ENCODE measurements around the gene STPG4. TPM values are rescaled to one million over a fixed set of nuclear protein-coding genes. Genes with fewer than 3 reads are reported as not detected.
A peak's percentile ranks its signal among the peaks of the same experiment; 100 is the strongest.

Gene STPG4
- total RNA-seq, 1 experiment from 2014 or later, result 10.6 TPM

DNA sequence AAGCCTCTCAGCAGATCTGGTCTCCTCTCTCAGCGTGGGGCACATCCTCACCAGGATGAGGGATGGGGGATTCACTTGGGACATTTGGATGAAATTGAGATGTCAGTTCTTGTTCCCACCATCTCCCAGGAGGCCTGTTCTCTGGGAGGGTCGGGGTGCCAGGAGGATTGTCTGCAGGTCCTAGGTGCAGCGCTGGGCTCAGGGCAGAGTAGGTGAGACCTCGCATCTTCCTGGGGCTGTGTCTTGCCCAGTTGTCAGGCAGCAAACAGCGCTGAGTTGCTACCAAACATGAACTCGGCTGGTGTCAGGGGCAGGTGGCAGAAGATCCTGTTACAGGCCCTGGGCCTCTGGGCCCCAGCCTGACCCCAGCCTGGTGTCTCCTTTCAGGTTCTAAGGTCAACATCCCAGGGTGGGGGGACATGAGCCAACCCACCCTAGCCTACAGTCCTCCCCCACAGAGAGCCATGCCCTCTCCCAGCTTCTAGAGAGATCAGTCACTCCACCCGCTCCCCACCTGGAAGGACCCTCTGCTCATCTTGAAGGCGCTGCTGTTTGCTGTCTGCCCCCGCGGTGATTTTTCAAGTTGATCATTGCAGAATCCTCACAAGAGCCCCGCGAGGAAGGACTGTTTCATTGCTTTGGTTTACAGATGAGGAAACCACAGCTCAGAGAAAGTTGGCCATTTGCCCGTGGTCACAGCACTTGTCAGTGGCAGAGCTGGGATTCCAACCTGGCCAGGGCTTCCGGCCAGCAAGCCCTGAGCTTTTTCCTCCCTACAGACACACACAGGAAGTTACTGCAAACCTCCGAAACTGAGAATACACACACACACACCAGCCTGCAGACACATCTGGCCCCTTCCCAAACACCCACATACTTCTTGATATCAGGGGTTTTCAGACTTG is 83.9 kb downstream of the STPG4 start:
- DNase-seq (ENCODE audit: low read depth, low spot score) (no peak), ATAC-seq (no peak)
- intact Hi-C loops (cut with micrococcal nuclease), result no loop called here
- no TSS peak for BruUV-seq (replicated peaks)
- Histone ChIP-seq H3K36me3 (ENCODE audit: control insufficient read depth in 1 of 2, insufficient read depth in 2 of 2, low read length in 2 of 2) (0 out of 4 replicates have a peak, but pooled peaks cover 0 to 3% of the 10 kb centered on the region in 2 experiments), H3K79me2 (ENCODE audit: insufficient read depth, low read length) (peaks cover 87% of the 10 kb centered on the region), H3K4me2 (ENCODE audit: low read length) (peak overlapping the region; percentile 82), H2AFZ (ENCODE audit: low read depth, low read length, poor library complexity, severe bottlenecking) (no peak overlapping the region), H3K9ac (ENCODE audit: low read length) (peak overlapping the region; percentile 58), H3K9me3 (ENCODE audit: control insufficient read depth in 1 of 2, insufficient read depth in 1 of 2, low read depth in 1 of 2, low read length in 2 of 2) (no peaks in the 10 kb centered on the region), H3K4me1 (ENCODE audit: control insufficient read depth in 1 of 2, insufficient read depth in 2 of 2, low read length in 2 of 2) (peaks cover 66 to 100% of the 10 kb centered on the region in 2 experiments), H4K20me1 (ENCODE audit: insufficient read depth) (no peaks in the 10 kb centered on the region), H3K4me3 (replicated peaks in 1 of 2; ENCODE audit: low read depth in 1 of 2, low read length in 2 of 2) (no peak overlapping the region), H3K27me3 (ENCODE audit: insufficient read depth, low read length) (no peaks in the 10 kb centered on the region), H3K9me2 (ENCODE audit: insufficient read depth) (no peaks in the 10 kb centered on the region), H3K27ac (ENCODE audit: low read depth, low read length) (peak overlapping the region; percentile 71)
- ChIA-PET POLR2A (interaction anchor here (1.5 kb wide), 1 partner anchor 17 kb away, joined by 3 read pairs; no protein-coding TSS in a partner anchor), CTCF (no interaction called here), RAD21 (ENCODE audit: low non-redundant PET in 1 of 2, low total read pairs in 2 of 2, uncharacterized antibody in 2 of 2, unreplicated experiment in 2 of 2) (interaction anchor here in 1 of 2 experiments (0.8 kb wide), 1 partner anchor 28 kb away, joined by 3 read pairs; no protein-coding TSS in a partner anchor)
- TF ChIP-seq ZNF274 (IDR thresholded peaks at IDR 0.05; ENCODE audit: low read depth, low read length), result no peak
- TF ChIP-seq POLR2AphosphoS5 (IDR thresholded peaks at IDR 0.05; ENCODE audit: low read depth, low read length), result 0 out of 2 replicates have a peak, but pooled peaks have one; percentile 15

GRCh38 chr2:47070155-47070919 is 84.8 kb downstream of the STPG4 start:
- Histone ChIP-seq H2AFZ (ENCODE audit: low read depth, low read length, poor library complexity, severe bottlenecking) (no peak overlapping the region), H4K20me1 (ENCODE audit: insufficient read depth) (no peaks in the 10 kb centered on the region), H3K4me1 (ENCODE audit: control insufficient read depth in 1 of 2, insufficient read depth in 2 of 2, low read length in 2 of 2) (peaks cover 66 to 100% of the 10 kb centered on the region in 2 experiments), H3K4me2 (ENCODE audit: low read length) (peak overlapping the region; percentile 82), H3K79me2 (ENCODE audit: insufficient read depth, low read length) (peaks cover 78% of the 10 kb centered on the region), H3K36me3 (ENCODE audit: control insufficient read depth in 1 of 2, insufficient read depth in 2 of 2, low read length in 2 of 2) (0 out of 4 replicates have a peak, but pooled peaks cover 0 to 3% of the 10 kb centered on the region in 2 experiments), H3K9me2 (ENCODE audit: insufficient read depth) (no peaks in the 10 kb centered on the region), H3K27me3 (ENCODE audit: insufficient read depth, low read length) (no peaks in the 10 kb centered on the region), H3K4me3 (replicated peaks in 1 of 2; ENCODE audit: low read depth in 1 of 2, low read length in 2 of 2) (no peak overlapping the region), H3K27ac (ENCODE audit: low read depth, low read length) (peak overlapping the region; percentile 71), H3K9me3 (ENCODE audit: control insufficient read depth in 1 of 2, insufficient read depth in 1 of 2, low read depth in 1 of 2, low read length in 2 of 2) (no peaks in the 10 kb centered on the region), H3K9ac (ENCODE audit: low read length) (peak overlapping the region; percentile 58)
- TF ChIP-seq REST (IDR thresholded peaks at IDR 0.05; ENCODE audit: low read depth) (no peak), CBX3 (IDR thresholded peaks at IDR 0.05; ENCODE audit: low read depth) (no peak), ATF3 (IDR thresholded peaks at IDR 0.05) (no peak), JUND (IDR thresholded peaks at IDR 0.05) (no peak), SIN3A (IDR thresholded peaks at IDR 0.05; ENCODE audit: low read depth) (no peak), YY1 (IDR thresholded peaks at IDR 0.05; ENCODE audit: extremely low read depth, insufficient replicate concordance, low read depth, low read length) (no peak), EZH2 (IDR thresholded peaks at IDR 0.05) (no peak), CEBPB (IDR thresholded peaks at IDR 0.05; ENCODE audit: low read depth) (no peak), FOSL1 (IDR thresholded peaks at IDR 0.05; ENCODE audit: low read depth) (no peak), EGR1 (IDR thresholded peaks at IDR 0.05; ENCODE audit: low read depth) (no peak), ZFX (IDR thresholded peaks at IDR 0.05) (no peak)
- TF ChIP-seq, protein P1, sequence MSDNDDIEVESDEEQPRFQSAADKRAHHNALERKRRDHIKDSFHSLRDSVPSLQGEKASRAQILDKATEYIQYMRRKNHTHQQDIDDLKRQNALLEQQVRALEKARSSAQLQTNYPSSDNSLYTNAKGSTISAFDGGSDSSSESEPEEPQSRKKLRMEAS (IDR thresholded peaks at IDR 0.05), result no peak
- RAD21 ChIA-PET (ENCODE audit: low non-redundant PET in 1 of 2, low total read pairs in 2 of 2, uncharacterized antibody in 2 of 2, unreplicated experiment in 2 of 2), result no interaction called here
- DNase-seq (ENCODE audit: low read depth, low spot score), result no peak
- POLR2A ChIA-PET, result interaction anchor here (0.9 to 1.0 kb wide), 2 partner anchors 9 to 27 kb away, joined by 3 read pairs; no protein-coding TSS in a partner anchor
- CTCF ChIA-PET, result interaction anchor here (1.2 to 1.6 kb wide), 3 partner anchors 54 to 697 kb away, joined by 3 to 5 read pairs (median 4); no protein-coding TSS in a partner anchor
- ATAC-seq, result peak; percentile 10; the same call in 1 of the 2 replicates
- intact Hi-C loops (cut with micrococcal nuclease), result no loop called here
- BruUV-seq (replicated peaks), result no TSS peak
